HG03342 (cell line): ENCODE data around the gene DIP2B.
"Not testable (repeated sequence)": the region's sequence is repeated elsewhere in the genome, so short reads cannot be mapped to it uniquely, and the experiment has no call there.

Source experiments
- ATAC-seq: cut with Tn5 transposase; IDR thresholded peaks from one replicate; pipeline ENCODE4 v1.9.1; 2021; ENCODE audit warnings: mild to moderate bottlenecking, moderate library complexity; ENCODE audit not compliant: unreplicated experiment

Gene DIP2B

GRCh38 chr12:50672158-50672557 is 167.4 kb downstream of the DIP2B start:
- no peak for ATAC-seq

- ATAC-seq, result no peak
These were observed 172.0 kb downstream of the DIP2B start for GRCh38 chr12:50676756-50677155.

- no peak for ATAC-seq
These were observed 173.1 kb downstream of the DIP2B start for GRCh38 chr12:50677858-50678257.

GRCh38 chr12:50678650-50679365 is 174.0 kb downstream of the DIP2B start:
- ATAC-seq, result no peak

GRCh38 chr12:50679612-50680011 is 174.8 kb downstream of the DIP2B start:
- no peak for ATAC-seq

- ATAC-seq, result not testable (repeated sequence)
These were observed 176.3 kb downstream of the DIP2B start for GRCh38 chr12:50681064-50681463.

- ATAC-seq, result no peak
These were observed 180.9 kb downstream of the DIP2B start for GRCh38 chr12:50685641-50686040.

- no peak for ATAC-seq
These were observed 181.6 kb downstream of the DIP2B start for GRCh38 chr12:50686406-50686805.

GRCh38 chr12:50686976-50687375 is 182.2 kb downstream of the DIP2B start:
- no peak for ATAC-seq

GRCh38 chr12:50689437-50689836 is 184.7 kb downstream of the DIP2B start:
- no peak for ATAC-seq

GRCh38 chr12:50690925-50691324 is 186.1 kb downstream of the DIP2B start:
- ATAC-seq, result no peak

GRCh38 chr12:50695961-50696360 is 191.2 kb downstream of the DIP2B start:
- no peak for ATAC-seq

- ATAC-seq, result no peak
These were observed 192.1 kb downstream of the DIP2B start for GRCh38 chr12:50696931-50697330.

GRCh38 chr12:50699154-50699553 is 194.4 kb downstream of the DIP2B start:
- ATAC-seq, result no peak

GRCh38 chr12:50699940-50700339 is 195.2 kb downstream of the DIP2B start:
- no peak for ATAC-seq

GRCh38 chr12:50706606-50707005 is 201.8 kb downstream of the DIP2B start:
- no peak for ATAC-seq

GRCh38 chr12:50707396-50707795 is 202.6 kb downstream of the DIP2B start:
- no peak for ATAC-seq

GRCh38 chr12:50708631-50709030 is 203.8 kb downstream of the DIP2B start:
- ATAC-seq, result no peak

GRCh38 chr12:50711121-50711520 is 206.3 kb downstream of the DIP2B start:
- ATAC-seq, result no peak

- ATAC-seq, result no peak
These were observed 210.4 kb downstream of the DIP2B start for GRCh38 chr12:50715174-50715573.

- no peak for ATAC-seq
These were observed 214.0 kb downstream of the DIP2B start for GRCh38 chr12:50718760-50719159.

- no peak for ATAC-seq
These were observed 215.3 kb downstream of the DIP2B start for GRCh38 chr12:50720085-50720484.

- ATAC-seq, result no peak
These were observed 215.7 kb downstream of the DIP2B start for GRCh38 chr12:50720501-50720900.
